IMR-90 (cell line): ENCODE results near the gene PCK2.

Experiments
- BHLHE40 ChIP-seq: fragments of 150-350 bp; IDR thresholded peaks from 2 replicates; pipeline ENCODE4 v1.6.1; 2016; ENCODE audit warnings: mild to moderate bottlenecking, low read depth, low read length
- CTCF ChIP-seq: conservative IDR thresholded peaks from 2 replicates; pipeline ENCODE4 v1.5.1; 2012; ENCODE audit warnings: mild to moderate bottlenecking, low read depth, low read length, improper control_type of control experiment
- FOS ChIP-seq: fragments of 150-350 bp; IDR thresholded peaks from 2 replicates; pipeline ENCODE4 v1.6.1; 2016; ENCODE audit warnings: low read depth, low read length
- MAZ ChIP-seq: IDR thresholded peaks from 2 replicates; pipeline ENCODE4 v1.6.1; 2012; ENCODE audit warnings: low read depth, mild to moderate bottlenecking, low read length, improper control_type of control experiment, moderate library complexity, borderline replicate concordance
- MXI1 ChIP-seq: IDR thresholded peaks from 2 replicates; pipeline ENCODE4 v1.6.1; 2012; ENCODE audit warnings: low read depth, mild to moderate bottlenecking, low read length, moderate library complexity, borderline replicate concordance
- POLR2A ChIP-seq: IDR thresholded peaks from 2 replicates; pipeline ENCODE4 v1.6.1; 2012; ENCODE audit warnings: mild to moderate bottlenecking, low read depth, low read length
- RFX5 ChIP-seq: IDR thresholded peaks from 2 replicates; pipeline ENCODE4 v1.8.0; 2012; ENCODE audit warnings: low read depth, mild to moderate bottlenecking, low read length, moderate library complexity
- SMC3 ChIP-seq: fragments of 150-350 bp; IDR thresholded peaks from 2 replicates; pipeline ENCODE4 v1.6.1; 2016; ENCODE audit warnings: low read depth, mild to moderate bottlenecking, antibody characterized with exemption, low read length, moderate library complexity
- USF2 ChIP-seq: fragments of 150-350 bp; IDR thresholded peaks from 2 replicates; pipeline ENCODE4 v1.6.1; 2017; ENCODE audit warnings: mild to moderate bottlenecking, antibody characterized with exemption, low read length, low read depth

GRCh38 chr14:24072436-24072835, 21.7 kb upstream of the PCK2 start:
- no peak for TF ChIP-seq MAZ
- TF ChIP-seq POLR2A = no peak
- TF ChIP-seq CTCF = no peak
- TF ChIP-seq BHLHE40 = no peak
- TF ChIP-seq SMC3 = no peak
- TF ChIP-seq USF2 = no peak
- no peak for TF ChIP-seq RFX5
- no peak for TF ChIP-seq FOS
- TF ChIP-seq MXI1 = no peak
